GM19023 (cell line): ENCODE results near the gene ZNF830.
A peak's percentile ranks its signal among the peaks of the same experiment; 100 is the strongest.
"Not testable (repeated sequence)": the region's sequence is repeated elsewhere in the genome, so short reads cannot be mapped to it uniquely, and the experiment has no call there.

Source experiments
- ATAC-seq: cut with Tn5 transposase; IDR thresholded peaks from one replicate; pipeline ENCODE4 v1.9.1; 2021; ENCODE audit warnings: mild to moderate bottlenecking, moderate library complexity; ENCODE audit not compliant: unreplicated experiment

Gene ZNF830

GRCh38 chr17:34961093-34961911 lies at the start of gene ZNF830, which contains the start of gene CCT6B:
TSS of gene ZNF830 (plus strand) at chr17:34961540. CDS start at chr17:34961567, 27 bp downstream.
TSS of gene CCT6B (minus strand) at chr17:34961460. CDS start at chr17:34961393, 67 bp downstream.
- ATAC-seq = peak; percentile 90

GRCh38 chr17:34913001-34913400 lies 48.3 kb upstream of the ZNF830 start:
- no peak for ATAC-seq

- ATAC-seq = no peak
These were observed 45.2 kb upstream of the ZNF830 start for GRCh38 chr17:34916120-34916519.

GRCh38 chr17:34917381-34917780 lies 44.0 kb upstream of the ZNF830 start:
- no peak for ATAC-seq

GRCh38 chr17:34920676-34921075 lies 40.7 kb upstream of the ZNF830 start:
- no peak for ATAC-seq

- no peak for ATAC-seq
These were observed 34.7 kb upstream of the ZNF830 start for GRCh38 chr17:34926661-34927060.

GRCh38 chr17:34930283-34930682 lies 31.1 kb upstream of the ZNF830 start:
- ATAC-seq = no peak

- ATAC-seq = not testable (repeated sequence)
These were observed 10.6 kb upstream of the ZNF830 start for GRCh38 chr17:34950780-34951179.

- ATAC-seq = no peak
These were observed 2.9 kb upstream of the ZNF830 start for GRCh38 chr17:34958438-34958837.

GRCh38 chr17:34974179-34974578 lies 12.8 kb downstream of the ZNF830 start:
- ATAC-seq = no peak

- ATAC-seq = no peak
These were observed 13.8 kb downstream of the ZNF830 start for GRCh38 chr17:34974794-34975785.

- no peak for ATAC-seq
These were observed 17.8 kb downstream of the ZNF830 start for GRCh38 chr17:34979153-34979552.

- no peak for ATAC-seq
These were observed 18.5 kb downstream of the ZNF830 start for GRCh38 chr17:34979650-34980352.

GRCh38 chr17:34980353-34980680 lies 19.0 kb downstream of the ZNF830 start, which contains the start of gene LIG3:
TSS of gene LIG3 (plus strand) at chr17:34980512. CDS start at chr17:34983006, 2,494 bp downstream.
- ATAC-seq = peak; percentile 83

- peak; percentile 89 for ATAC-seq
These were observed 19.6 kb downstream of the ZNF830 start for GRCh38 chr17:34980681-34981537.

- ATAC-seq = no peak
These were observed 20.4 kb downstream of the ZNF830 start for GRCh38 chr17:34981538-34982241.

GRCh38 chr17:34987232-34987631 lies 25.9 kb downstream of the ZNF830 start:
- no peak for ATAC-seq

- ATAC-seq = no peak
These were observed 27.3 kb downstream of the ZNF830 start for GRCh38 chr17:34988644-34989043.

- no peak for ATAC-seq
These were observed 28.1 kb downstream of the ZNF830 start for GRCh38 chr17:34989473-34989872.
